Erythroblast (primary cell): ENCODE measurements around the gene CAND2.
"Not testable (repeated sequence)": the region's sequence is repeated elsewhere in the genome, so short reads cannot be mapped to it uniquely, and the experiment has no call there.

Source experiments
- DNase-seq, 2 experiments: peaks; one replicate each; lab custom pipeline; 2025; lab: John Stamatoyannopoulos, UW
- GATA1 ChIP-seq: IDR thresholded peaks from 2 replicates; pipeline ENCODE4 v1.6.1; 2011; ENCODE audit warnings: low read depth, mild to moderate bottlenecking, control low read depth, low read length, moderate library complexity
- POLR2A ChIP-seq: IDR thresholded peaks from 2 replicates; pipeline ENCODE4 v1.6.1; 2011; ENCODE audit warnings: mild to moderate bottlenecking, low read length

Gene CAND2

GRCh38 chr3:12759097-12759679 lies 37.3 kb upstream of the CAND2 start, which contains the start of gene TMEM40:
TMEM40 (minus strand) TSS chr3:12759259; CDS start chr3:12749832, 9,427 bp downstream.
- no peak for DNase-seq
- TF ChIP-seq POLR2A (no peak), GATA1 (no peak)

GRCh38 chr3:12759693-12760565 lies 36.6 kb upstream of the CAND2 start:
- no peak for TF ChIP-seq GATA1
- no peak for TF ChIP-seq POLR2A
- DNase-seq: no peak

GRCh38 chr3:12764171-12764776 lies 32.2 kb upstream of the CAND2 start:
- no peak for TF ChIP-seq GATA1
- TF ChIP-seq POLR2A: no peak
- no peak for DNase-seq

DNA sequence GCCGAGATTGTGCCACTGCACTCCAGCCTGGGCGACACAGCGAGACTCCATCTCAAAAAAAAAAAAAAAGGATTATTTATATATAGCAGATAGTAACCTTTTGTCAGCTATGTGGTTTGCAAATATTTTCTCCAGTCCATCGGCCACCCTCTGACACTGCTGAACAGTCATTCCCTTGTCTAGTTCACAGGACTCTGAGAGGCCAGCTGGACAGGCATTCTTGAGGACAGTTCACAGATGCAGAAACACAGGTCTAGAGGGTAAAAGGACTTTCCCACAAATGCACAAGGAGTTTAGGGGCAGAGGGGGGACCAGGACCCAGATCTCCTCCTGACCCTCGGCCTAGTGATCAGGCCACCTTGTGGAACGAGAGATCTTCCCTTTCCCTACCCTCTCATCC lies 29.9 kb upstream of the CAND2 start:
- DNase-seq: no peak
- TF ChIP-seq GATA1 (no peak), POLR2A (no peak)

- TF ChIP-seq GATA1 (no peak), POLR2A (no peak)
- DNase-seq: no peak
These were observed 27.6 kb upstream of the CAND2 start for GRCh38 chr3:12768579-12769527.

- TF ChIP-seq GATA1 (no peak), POLR2A (no peak)
These were observed 26.7 kb upstream of the CAND2 start for GRCh38 chr3:12769761-12770160.

GRCh38 chr3:12771236-12771635 lies 25.2 kb upstream of the CAND2 start:
- TF ChIP-seq GATA1 (no peak), POLR2A (no peak)
- DNase-seq: no peak

More at GRCh38 chr3:12769761-12770160, 26.7 kb upstream of the CAND2 start:
- no peak for DNase-seq

DNA sequence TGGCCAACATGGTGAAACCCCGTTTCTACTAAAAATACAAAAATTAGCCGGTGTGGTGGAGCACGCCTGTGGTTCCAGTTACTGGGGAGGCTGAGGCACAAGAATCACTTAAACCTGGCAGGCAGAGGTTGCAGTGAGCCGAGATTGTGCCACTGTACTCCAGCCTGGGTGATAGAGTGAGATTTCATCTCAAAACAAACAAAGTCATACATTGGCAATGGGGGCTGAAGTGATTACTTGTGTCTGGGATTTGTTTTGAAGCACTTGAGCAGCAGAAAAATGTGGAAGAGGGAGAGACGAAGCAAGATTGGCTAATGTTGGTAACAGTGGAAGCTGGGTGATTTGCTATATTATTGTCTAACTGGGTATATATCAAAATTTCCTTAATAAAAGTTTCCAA lies 24.0 kb upstream of the CAND2 start:
- TF ChIP-seq POLR2A (no peak), GATA1 (no peak)
- DNase-seq: no peak

DNA sequence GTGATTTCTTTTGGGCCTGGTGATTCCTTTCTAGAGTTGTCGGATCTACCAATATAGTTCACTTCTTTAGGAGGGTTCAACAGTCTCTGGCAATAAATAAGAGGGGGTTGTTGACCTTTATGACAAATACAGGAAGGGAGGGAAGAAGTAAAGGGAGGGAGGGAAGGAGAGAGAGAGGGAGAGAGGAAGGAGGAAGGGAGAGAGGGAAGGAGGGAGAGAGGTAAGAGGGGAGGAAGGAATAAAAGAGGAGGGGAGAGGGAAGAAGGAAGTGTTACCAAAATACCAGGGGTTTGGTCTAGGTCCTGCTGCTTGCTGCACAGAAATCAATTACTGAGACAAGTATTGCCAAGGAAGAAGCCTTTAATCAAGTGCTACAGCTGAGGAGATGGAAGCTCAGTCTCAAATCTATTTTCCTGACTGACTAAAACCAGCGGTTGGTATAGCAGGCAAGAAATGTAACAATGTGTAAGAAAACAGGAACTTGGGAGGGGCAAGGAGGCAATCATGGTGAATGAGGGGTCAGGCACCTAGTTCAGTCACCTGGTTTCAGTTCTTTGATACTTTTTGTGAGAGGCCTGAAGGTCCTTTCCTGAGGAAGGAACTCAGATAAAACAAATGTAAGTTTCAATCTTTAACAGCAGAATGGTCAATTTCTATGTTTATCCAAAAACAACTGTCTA lies 23.3 kb upstream of the CAND2 start:
- no peak for TF ChIP-seq GATA1
- TF ChIP-seq POLR2A: no peak
- DNase-seq: no peak

- TF ChIP-seq POLR2A (no peak), GATA1 (no peak)
These were observed 22.8 kb upstream of the CAND2 start for GRCh38 chr3:12773710-12774086.

GRCh38 chr3:12774619-12775018 lies 21.9 kb upstream of the CAND2 start:
- no peak for TF ChIP-seq GATA1
- no peak for TF ChIP-seq POLR2A
- DNase-seq: no peak

More at GRCh38 chr3:12773710-12774086, 22.8 kb upstream of the CAND2 start:
- no peak for DNase-seq

DNA sequence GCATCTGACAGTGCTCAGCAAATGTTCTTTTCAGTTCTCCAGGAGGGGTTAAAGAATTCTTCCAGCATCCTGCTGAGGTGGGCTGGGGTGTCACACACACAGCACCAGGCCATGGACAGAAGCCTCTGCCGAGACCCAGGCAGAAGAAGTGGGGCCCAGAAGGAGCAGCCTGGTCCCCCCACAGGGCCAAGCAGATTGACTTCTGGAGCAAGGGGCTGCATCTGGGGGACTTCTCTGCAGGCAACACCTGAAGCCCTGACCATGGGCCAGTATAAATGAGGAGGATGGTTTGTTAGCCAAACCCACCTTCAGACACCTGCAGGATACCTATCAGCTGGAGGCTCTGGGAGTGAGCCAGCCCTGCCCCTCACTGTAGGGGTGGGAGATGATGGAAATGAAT lies 21.3 kb upstream of the CAND2 start:
- DNase-seq: no peak
- TF ChIP-seq POLR2A (no peak), GATA1 (no peak)

GRCh38 chr3:12775970-12776369 lies 20.5 kb upstream of the CAND2 start:
- DNase-seq: not testable (repeated sequence)
